NCI-H2227 (cell line): ENCODE measurements around the gene GCSAM.
A peak's percentile ranks its signal among the peaks of the same experiment; 100 is the strongest.

ENCODE experiments used
- DNase-seq: peaks from one replicate; lab custom pipeline; 2025; ENCODE audit not compliant: unreplicated experiment; lab: John Stamatoyannopoulos, UW

GCSAM gene

DNA sequence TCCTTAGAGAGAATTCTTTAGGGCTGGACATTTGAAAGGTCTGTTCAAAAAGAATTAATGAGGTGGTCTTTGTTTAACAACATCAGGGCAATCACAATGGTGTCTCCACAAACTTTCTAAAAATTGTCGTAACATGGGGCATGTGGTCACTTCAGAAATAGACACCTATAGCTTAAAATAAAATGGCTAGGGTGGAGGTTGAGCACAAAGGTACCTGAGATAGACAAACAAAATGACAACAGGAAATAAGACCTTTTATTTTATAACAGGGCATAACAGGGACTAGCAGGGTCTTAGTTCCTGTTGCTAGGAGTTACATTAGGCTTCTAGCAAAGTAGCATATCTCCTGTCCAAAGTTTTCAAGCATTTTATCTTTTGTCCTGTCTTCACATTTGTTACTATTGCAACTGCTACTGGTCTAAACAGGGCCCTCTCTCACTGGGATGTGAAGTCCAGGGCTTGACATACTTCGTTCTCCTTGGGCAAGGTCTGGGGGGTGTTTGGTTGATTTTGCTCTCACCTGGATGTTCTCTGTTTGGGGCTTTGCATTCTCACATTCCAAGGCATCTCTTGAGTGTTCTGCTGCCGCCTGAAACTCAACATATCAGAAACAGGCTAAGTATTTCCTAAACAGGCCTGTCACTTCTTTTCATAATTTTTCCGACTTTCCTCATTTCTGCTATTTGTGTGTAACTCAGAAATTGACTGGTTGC, 3.0 kb downstream of the GCSAM start:
- no peak for DNase-seq

DNA sequence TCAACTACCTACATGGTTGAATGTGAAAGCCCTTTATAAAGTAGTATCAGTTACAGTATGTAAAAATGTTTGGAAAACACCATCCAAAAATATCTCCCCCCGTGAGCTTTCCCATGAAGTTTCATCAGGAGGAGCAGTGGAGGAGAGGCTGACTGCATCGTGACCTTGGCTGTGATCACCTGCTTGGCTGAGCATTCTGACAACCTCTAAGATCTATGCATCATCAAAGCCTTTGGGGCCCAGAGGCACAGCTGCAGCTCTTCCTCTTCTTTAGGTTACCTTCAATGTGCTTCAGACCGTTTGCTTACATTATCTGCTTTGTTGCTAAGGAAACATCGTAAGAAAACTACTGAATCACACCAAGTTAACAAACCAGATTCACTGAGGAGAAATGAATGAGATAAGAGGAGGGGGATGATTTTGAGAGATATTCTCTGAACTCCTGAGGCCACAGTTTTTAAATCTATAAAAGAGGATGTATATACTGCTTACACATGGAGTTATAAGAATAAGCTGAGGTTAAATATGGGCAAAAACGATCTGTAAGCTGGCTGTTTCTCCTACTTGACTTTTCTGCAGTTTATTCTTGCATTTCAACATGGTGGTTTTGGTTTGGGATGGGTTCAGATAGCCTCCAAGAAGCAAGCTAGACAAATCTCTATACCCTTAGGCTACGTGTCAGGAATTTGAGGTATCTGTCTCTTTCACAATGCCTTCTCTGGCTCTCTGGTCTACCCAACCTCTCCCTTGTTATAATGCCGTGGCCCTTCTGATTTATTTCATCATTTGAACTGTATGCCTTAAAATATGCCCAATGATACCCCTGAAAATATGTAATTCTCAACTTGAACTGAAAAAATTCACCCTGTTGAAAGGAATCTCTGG, 4.0 kb downstream of the GCSAM start:
- DNase-seq: no peak

DNA sequence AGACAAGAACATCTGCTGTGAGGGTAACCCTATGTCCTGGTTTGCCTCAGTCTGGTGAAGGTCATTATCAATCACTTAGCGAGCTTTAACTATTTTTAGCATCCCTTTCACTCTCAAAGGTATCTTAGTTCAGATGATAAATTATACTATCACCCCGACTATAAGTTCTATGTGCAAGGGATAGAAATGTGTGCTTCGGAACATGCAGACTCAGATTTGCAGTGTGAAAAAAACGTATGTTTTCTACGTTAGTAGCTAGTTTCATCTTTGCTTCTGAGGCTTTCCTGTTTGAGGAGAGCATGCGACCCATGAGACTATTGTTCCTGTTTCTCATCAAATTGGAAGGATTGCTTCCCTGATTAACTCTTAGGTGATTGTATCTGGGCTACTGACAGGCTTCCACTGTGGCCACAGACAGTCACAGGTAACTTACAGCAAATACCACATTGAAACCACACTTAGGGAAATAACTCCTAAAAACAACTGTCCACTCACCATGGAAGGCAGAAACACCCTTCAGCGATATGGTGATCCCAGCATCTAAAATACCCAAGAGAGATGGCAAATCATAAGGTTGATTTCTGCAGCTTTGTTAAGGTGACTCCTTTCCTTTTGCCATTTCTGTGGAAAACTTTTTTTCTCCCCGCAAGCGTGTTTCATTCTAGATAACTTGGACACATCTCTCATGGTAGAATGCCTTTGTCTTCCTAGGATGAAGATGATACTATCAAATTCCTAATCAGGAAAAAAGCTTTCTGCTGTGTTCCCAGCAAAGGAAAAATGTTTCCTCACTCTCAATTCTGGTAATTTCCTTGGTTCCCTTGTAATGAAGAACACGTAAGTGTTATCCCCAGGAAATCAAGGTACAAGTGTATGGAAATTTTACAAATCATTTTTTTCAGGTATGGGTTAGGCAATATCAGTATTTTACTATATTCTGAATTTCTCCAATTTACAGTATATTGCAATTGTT, 5.2 kb downstream of the GCSAM start:
- DNase-seq: no peak

DNA sequence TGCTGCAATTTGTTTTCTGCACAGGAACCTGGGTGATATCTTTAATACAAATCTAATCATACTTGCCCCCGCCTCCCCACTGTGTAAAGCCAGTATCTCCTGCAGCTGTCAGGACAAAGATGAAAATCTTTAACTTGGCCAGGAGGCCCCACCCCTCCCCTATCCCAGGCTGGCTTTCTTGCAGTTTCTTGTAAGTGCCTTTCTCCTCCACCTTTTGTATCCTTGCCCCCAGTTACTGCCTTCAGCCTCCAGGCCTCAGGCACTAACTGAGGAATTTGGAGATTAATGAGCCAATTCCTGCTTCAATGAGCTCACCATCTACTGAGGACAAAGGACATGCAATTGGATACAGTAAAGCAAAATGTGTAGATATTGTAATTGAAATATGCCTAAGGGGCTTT, 6.5 kb downstream of the GCSAM start:
- DNase-seq: no peak

DNA sequence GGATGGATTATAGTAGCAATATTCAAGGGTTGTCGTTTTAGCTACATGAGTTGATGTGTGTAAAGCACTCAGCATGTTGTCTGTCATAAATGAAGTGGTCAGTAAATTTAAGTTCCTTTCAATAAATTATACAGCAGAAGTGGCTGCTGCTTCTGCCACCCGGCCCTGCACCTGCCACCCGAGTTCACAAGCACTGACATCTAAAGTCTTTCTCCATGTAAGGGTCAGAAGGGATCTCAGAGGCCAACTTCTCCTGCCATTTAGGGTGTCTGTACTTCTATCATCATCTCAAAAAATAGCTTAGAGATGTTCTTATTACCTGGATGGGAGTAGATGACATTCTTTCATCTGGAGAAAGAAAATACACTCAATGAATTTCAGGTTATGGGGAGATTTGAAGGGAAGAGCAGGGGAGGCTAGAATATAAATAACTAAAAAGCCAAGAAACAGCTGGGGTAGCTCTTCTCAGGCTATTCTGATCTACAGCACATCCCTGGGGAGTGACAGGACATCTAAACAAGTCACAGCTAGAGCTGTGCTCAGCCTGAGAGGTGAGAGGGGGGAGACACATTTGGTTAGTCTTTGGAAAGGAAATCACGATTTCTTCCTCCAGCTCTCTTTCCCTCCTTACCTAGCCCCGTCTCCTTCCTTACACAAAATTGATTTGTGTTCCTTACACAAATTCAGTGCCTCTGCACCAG, 8.0 kb downstream of the GCSAM start:
- DNase-seq: no peak

DNA sequence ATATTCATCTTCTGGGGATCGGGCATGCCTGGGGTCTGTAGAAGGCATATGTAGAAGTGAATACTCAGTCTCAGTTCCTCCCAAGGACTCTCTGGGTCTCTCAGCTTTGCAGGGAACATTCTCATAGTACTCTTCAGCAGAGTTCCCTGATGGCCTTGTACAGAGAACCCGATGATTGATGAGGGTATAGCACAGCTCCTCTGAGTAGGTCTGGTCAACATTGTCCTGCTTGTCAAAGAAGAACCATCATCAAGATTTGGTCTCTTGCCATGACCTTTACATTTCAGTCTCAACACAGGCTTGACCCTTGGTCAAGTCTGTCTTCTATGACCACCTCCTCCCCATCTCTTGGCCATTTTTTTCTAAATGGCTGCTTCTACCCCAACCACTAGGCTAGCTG, 9.5 kb downstream of the GCSAM start:
- no peak for DNase-seq

DNA sequence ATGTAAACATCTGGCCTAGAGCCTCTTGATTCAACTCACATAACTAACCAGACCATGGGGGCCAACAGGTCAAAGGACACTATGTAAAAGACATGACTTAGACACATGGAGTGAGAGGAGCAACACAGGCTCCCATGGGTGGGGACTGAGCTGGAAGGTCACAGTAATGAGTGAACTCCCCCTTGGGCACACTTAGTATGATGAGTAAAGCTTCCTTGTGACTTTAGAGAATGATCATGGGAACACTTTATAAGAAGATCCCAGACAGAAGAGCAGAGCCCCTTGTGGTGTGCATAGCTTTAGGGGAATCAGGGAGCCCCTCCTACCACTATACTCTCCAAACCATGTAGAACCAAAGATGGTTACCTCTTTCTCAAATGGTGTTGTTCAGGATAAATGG, 10.2 kb downstream of the GCSAM start:
- DNase-seq: no peak

DNA sequence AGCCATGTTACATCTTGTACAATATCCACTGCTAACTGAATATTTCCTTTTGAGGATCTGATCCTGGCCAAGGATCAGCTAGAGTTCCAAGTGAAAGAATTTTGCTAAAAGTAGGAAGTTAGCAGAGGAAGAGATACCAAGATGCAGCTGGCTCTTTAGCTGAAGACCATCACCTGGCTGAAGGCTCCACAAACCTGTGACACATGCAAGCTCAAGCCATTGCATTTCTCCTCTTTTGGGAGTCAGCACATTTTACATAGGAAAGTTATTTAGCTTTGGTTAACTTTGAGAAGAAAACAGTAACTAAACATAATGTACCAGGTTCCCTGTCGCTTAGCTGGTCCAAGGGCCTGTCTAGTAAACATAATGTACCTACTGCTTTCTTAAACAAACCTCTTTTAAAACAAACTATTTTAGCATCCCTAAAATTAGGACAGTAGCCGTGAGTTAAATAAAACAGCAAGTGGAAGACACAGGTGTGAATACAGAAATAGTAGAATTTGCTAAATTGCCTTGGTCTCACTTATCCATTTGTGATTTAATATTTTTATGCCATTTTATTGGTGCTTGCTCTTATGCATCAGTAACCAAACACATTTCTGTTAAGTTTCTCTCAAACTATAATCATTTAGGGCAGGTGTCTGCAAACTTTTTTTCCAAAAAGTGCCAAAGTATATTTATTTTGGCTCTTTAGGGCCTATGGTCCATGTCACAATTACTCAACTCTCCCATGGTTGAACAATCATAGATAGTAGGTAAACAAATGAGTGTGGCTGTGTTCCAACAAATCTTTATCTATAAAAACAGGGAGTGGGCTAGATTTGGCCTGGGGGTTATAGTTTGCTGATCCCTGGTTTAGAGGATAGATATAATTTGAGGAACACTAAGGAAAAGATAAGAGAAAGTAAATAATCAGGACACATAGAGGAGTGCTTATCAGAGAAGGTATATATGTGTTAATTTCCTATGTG, 11.2 kb downstream of the GCSAM start:
- no peak for DNase-seq

DNA sequence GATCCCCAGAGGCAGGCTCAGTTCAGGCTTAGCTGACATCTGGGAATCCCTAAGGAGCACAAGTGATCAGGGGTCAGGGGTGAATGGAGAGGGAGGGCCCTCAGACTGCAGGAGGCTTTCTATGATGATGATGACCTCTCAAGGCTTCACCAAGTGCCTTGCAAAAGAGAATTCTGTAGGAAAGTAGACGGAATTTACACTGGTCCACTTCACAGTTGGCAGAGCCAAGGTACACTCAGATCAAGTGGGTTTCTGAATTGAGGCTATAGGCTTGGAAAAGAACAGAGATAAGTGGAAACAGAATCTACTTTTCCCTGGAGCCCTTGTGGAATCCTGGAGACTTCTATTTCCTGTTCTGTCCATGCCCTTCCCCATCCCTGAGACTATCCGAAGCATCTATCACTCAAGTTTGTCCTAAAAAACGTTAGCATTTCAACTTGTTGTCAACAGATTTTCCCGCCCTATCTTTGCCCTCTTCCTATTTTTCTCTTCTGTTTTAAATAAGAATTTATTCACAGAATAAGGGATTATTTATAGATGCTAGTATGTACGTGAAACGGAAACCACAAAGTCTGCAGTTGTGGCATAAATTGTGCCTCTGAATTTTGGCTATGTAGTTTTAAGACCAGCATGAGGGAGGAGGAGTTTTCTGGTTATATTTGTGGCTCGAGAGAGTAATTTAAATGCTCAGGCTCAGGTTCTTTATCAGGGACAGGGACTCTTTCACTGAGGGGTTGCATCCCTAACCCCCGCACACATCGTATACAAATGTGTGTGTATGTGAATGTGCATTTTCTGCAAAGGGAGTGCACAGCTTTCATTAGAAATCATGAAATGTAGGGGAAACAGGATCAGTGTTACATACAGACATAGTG, 12.8 kb downstream of the GCSAM start:
- no peak for DNase-seq

DNA sequence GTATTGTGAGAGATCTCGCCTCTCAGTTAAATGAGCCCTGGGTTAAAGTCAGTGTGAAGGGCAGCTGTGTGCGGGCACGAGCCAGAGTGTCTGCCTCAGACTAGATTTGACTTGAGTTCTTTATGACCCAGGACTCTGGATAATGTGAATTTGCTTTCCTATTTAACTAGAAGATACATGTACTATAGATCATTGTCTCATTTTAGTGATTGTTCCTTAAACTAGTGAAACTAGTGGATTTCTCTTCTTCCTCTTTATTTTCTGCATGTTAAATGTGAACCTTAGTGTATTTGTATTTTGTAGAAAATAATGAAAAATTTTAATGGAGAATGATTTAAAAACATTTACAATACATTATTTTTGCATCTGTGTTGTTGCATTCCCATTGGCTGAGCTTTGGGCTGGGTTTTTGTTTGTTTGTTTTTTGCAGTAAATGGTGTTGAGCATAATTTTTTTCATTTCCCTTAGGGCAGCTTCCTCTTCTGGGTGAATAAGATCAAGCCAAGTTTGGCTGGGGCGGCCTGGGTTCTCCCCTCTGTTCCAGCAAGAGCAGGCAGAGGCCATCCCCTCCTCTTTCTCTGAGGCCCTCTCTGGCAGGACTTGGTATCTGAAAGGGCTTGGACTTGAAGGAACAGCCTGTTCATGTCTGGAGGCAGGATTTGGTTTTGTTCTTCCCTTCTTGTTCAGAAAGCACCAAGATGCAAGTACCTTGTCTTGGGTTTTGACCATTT, 15.0 kb downstream of the GCSAM start:
- no peak for DNase-seq

DNA sequence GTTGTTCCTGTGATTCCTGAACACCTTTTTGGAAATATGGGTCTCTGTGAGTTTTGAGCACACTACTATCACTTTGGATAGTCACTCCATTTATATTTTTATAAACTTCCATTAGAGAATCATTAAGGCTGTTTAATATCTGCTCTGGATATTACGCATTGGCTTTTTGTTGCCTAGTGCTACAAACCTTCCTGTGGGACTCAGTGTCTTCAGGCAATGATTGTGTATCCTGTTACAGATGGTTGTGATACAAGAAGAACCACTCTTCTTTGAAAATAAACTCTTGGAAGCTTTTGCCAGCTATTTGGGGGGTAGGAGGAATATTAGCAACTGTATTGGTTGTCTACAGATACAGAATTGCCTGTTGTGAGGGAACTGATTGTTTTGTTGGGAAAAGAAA, 15.6 kb downstream of the GCSAM start:
- DNase-seq: no peak

DNA sequence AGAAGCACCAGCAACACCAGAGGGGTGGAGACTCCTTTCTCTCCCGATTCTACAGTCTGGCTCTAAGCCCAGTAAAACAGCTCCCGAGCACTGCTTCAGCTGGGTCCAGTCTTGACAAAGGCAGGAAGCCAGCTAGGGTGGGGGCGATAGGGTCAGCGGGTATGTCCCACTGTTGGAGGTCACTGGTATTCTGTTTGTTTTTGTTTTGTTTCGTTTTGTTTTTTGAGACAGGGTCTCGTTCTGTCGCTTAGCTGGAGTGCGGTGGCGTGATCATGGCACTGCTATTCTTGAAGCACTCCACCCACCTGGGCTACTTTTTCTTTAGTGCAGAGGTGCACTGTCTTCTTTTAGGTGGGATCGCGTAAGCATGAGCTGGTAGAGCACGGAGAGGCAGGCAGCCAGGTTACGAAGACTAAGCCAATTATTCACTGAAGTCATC, 16.3 kb downstream of the GCSAM start:
- DNase-seq: no peak

DNA sequence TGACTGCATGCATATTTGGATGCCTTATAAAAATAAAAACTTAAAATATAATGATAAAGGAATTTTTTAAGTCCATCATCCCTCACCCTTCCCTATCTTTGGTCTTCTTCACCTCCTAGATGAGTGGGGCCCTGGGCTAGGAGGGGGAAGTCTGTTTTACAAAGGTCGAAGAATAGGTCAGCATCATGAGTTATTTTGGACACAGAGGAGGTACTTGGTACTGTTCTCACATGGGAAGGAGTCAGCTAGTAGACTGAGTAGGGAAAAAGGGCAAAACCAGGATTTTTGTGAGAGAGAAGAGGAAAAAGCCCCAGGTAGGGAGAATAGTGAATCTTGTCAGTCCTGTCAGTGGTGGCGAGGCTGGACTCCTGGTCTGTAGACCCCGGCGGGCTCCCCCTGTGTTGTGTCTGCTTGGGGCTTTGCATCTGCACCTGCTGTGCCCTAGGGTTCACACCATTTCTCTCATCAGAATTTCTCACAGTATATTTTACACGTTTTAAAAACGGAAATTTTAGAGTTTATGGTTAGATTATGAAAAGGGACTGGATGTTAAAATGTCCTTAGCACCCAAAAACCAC, 17.2 kb downstream of the GCSAM start:
- DNase-seq: no peak

DNA sequence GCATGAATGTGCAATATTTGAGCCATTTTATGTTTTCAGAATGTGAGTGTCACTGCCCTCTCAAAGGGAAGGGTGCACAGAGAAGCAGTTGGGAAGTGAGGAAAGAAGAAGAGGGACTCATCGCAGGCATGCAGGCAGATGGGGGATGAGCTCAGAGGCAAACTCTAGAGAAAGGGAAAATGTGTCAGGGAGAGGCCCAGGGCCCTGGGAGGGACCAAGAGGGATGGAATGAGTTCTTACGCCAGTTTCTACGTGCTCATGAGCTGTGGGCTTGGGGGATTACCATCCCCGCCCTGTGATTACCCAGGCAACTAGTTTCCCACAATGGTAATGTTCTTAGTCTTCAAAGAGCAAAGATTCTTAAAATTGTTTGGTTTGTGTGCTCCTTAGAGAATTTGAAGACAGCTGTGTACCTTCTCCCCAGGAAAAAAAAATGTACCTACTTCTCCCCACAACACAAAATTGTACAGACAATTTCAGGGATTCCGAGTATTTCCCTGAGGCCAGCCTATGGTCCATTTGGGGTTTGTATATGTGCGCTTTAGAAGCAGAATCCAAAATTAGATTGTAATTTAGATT, 17.8 kb downstream of the GCSAM start:
- DNase-seq: no peak

DNA sequence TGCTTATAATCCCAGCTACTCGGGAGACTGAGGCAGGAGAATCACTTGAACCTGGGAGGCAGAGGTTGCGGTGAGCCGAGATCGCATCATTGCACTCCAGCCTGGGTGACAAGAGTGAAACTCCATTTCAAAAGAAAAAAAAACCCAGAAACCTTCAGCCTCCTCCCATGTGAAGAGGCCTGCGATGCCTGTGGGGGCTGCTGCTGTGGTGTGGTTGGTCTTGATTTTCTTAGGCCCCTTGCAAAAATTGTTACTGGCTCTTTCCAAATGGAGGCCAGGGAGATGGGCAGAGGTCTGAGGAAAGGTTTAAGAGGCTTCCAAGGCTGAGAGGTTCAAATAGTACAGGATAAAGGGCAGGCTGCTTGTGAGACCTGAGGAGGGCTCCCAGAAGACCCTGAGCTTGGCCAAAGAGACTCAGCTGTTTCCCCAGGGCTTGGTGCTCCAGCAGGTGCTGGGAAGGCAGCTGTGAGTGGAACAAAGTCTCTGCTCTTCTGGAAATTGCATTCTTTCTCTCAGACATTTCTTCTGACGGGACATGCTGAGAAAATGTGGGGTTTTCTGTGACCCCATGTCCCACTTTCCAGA, 18.4 kb downstream of the GCSAM start:
- DNase-seq: no peak

DNA sequence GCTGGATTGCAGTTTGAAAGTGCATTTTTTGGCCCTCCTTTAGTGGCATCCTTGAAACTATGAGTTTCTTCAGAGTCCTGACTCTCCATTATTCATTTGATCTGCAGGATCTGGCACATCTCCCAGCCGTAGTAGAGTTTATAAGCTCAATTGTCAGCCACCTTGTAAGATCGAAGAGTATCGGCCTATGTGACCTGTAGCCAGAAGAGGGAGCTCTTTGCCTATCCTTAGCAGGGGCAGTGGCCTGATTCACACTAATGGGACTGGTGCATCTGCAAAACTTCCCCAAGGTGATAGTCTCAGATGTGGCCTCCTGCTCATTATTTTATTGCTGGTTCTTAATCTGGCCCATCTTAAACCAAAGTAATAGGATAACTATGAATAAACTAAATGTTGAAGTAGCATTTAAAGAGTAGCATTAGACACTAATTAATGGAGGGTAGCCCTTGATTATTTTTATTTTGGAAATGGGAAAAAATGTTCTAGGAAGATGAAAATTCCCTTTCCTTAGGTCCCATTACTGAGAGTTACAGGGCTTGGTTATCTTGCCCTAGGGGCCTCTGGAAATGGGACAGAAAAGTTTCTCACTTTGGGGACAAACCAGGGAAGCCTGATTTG, 21.2 kb downstream of the GCSAM start:
- DNase-seq: peak; percentile 8
